Activated CD8-positive, alpha-beta T cell treated with anti-CD3 and anti-CD28 coated beads for 36 hours (primary cell): ENCODE measurements around the gene CMIP. TPM values are rescaled to one million over a fixed set of nuclear protein-coding genes. Genes with fewer than 3 reads are reported as not detected.

ENCODE experiments used
- ATAC-seq: fragments of 200-7000 bp; cut with Tn5 transposase; one replicate; pipeline ENCODE4 v1.10.0; 2021; ENCODE audit warnings: mild to moderate bottlenecking, moderate library complexity
- CTCF ChIA-PET: fragments of 350-600 bp; sonication (Branson Sonifier 250); formaldehyde crosslinking; loops from one replicate; lab custom pipeline; 2021; ENCODE audit warnings: antibody characterized with exemption; lab: Charles Lee
- POLR2A ChIA-PET: fragments of 350-600 bp; sonication (Branson Sonifier 250); formaldehyde crosslinking; loops from one replicate; lab custom pipeline; 2021; ENCODE audit warnings: antibody characterized with exemption; lab: Charles Lee
- DNase-seq: peaks from one replicate; pipeline ENCODE4 v3.0.0-alpha.2; 2020
- H3K27ac Mint-ChIP-seq: one replicate; pipeline ENCODE4 v1.8.0; 2021; ENCODE audit warnings: mild to moderate bottlenecking, mixed read lengths
- H3K27me3 Mint-ChIP-seq: one replicate; pipeline ENCODE4 v1.8.0; 2021; ENCODE audit warnings: mixed read lengths
- H3K36me3 Mint-ChIP-seq: one replicate; pipeline ENCODE4 v1.8.0; 2021; ENCODE audit warnings: low read depth, mixed read lengths
- H3K4me1 Mint-ChIP-seq: one replicate; pipeline ENCODE4 v1.8.0; 2021; ENCODE audit warnings: low read depth, mixed read lengths
- H3K4me3 Mint-ChIP-seq: one replicate; pipeline ENCODE4 v1.8.0; 2021; ENCODE audit warnings: mild to moderate bottlenecking, moderate library complexity, mixed read lengths
- H3K9me3 Mint-ChIP-seq: one replicate; pipeline ENCODE4 v1.8.0; 2021; ENCODE audit warnings: mixed read lengths
- CTCF ChIP-seq: fragments of 200-600 bp; IDR thresholded peaks from one replicate; pipeline ENCODE4 v1.8.0; 2022; ENCODE audit warnings: antibody characterized with exemption, mild to moderate bottlenecking
- intact Hi-C: fragments of 100-400 bp; cut with micrococcal nuclease; formaldehyde crosslinking; loops from one replicate; pipeline ENCODE4 v1.10.0; 2022
- total RNA-seq, 2 experiments: library from RNA; stranded (reverse); gene quantifications; one replicate each; pipeline ENCODE4 v1.2.3, GENCODE V29; 2021

Gene CMIP
- total RNA-seq, 2 experiments from 2014 or later, result 37.6 to 38.5 TPM

DNA sequence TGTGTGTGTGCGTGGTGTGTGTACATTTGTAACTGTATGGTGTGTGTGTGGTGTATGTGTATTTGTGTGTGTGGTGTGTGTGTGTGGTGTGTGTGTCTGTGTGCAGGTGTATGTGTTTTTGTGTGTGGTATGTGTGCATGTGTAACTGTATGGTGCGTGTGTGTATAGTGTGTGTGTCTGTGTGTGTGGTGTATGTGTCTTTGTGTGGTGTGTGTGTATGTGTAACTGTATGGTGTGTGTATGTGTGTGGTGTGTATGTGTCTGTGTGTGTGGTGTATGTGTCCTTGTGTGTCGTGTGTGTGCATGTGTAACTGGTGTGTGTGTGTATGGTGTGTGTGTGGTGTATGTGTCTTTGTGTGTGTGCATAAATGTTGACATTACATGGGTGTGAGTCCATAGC, 170.8 kb downstream of the CMIP start:
- Mint-ChIP-seq H3K9me3 (no peaks in the 10 kb centered on the region), H3K36me3 (peaks cover 6% of the 10 kb centered on the region), H3K4me1 (peaks cover 13% of the 10 kb centered on the region), H3K27me3 (no peaks in the 10 kb centered on the region), H3K4me3 (no peak overlapping the region), H3K27ac (no peak overlapping the region)
- ATAC-seq (no peak), DNase-seq (no peak)
- ChIA-PET POLR2A (interaction anchor here (0.6 to 1.5 kb wide), 4 partner anchors 10 to 48 kb away, joined by 3 to 4 read pairs (median 4); no protein-coding TSS in a partner anchor), CTCF (interaction anchor here (2.1 kb wide), 1 partner anchor 114 kb away, joined by 12 read pairs; no protein-coding TSS in a partner anchor)
- no peak for TF ChIP-seq CTCF
- intact Hi-C loops, result no loop called here

DNA sequence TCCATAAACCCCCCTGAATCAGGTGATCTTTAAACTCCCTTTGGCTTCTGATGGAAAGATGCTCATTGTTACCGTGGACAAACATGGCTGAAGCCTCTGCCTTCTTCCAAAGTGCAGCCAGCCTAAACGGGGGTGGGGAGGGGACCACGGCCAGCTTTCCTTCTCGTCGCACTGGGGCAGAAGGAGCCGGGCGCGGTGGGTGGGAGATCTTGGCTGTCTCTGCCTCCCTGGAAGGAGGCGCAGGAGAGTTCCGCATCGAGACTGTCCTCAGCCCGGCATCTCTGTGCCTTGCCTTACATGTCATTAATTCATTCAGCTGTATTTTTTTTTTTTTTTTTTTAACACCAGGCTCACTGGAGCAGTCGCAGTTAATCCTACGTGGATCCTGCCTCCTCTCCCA, 171.2 kb downstream of the CMIP start:
- peaks cover 6% of the 10 kb centered on the region for H3K36me3 Mint-ChIP-seq
- no peak for TF ChIP-seq CTCF
- ATAC-seq, result no peak

DNA sequence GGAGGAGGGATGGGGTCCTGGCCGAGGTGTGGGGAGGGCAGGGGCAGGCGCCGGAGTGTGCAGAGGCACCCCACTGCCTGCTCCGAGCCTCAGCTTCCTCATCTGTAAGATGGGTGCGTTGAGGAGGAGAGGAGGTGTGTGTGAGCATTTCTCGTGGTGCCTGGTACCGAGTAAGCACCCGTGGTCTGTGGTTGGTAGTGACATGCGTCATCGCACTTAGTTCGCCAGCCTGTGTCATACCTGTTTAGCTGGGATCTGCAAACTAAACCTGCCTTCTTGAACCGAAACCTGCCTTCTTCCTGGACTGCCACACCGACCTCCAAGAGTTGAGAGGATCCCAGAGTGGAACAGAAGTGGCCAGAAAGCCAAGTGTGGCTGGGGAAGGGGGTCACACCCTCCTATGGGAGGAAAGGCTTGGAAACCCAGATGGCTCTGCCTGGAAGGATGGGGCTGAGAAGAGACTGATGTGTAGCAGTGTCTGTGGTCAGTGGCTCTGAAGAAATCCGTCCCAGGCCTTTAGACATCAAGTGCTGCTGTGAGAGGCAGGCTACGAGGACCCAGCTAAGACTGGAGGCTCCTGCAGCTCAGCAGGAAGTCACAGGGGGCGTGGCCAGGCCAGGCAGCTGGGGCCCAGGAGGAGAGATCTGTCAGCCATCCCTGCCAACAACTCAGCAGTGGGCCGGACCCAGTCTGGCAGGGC, 171.9 kb downstream of the CMIP start:
- TF ChIP-seq CTCF, result no peak
- ATAC-seq, result peak; percentile 95
- POLR2A ChIA-PET, result interaction anchor here (0.6 to 1.5 kb wide), 7 partner anchors 9 to 153 kb away, joined by 3 to 5 read pairs (median 4); no protein-coding TSS in a partner anchor
- Mint-ChIP-seq H3K36me3 (peaks cover 6% of the 10 kb centered on the region), H3K9me3 (no peaks in the 10 kb centered on the region), H3K27ac (peak overlapping the region; percentile 90), H3K4me3 (peak overlapping the region; percentile 42), H3K27me3 (no peaks in the 10 kb centered on the region), H3K4me1 (peaks cover 13% of the 10 kb centered on the region)
- intact Hi-C loops, result no loop called here
- peak; percentile 91 for DNase-seq
- CTCF ChIA-PET, result interaction anchor here (0.7 to 2.1 kb wide), 5 partner anchors 9 to 113 kb away, joined by 3 to 12 read pairs (median 4); no protein-coding TSS in a partner anchor

More for the DNA sequence above, 171.2 kb downstream of the CMIP start:
- DNase-seq, result no peak
- Mint-ChIP-seq H3K4me1 (peaks cover 13% of the 10 kb centered on the region), H3K27ac (peak overlapping the region; percentile 90), H3K27me3 (no peaks in the 10 kb centered on the region), H3K4me3 (no peak overlapping the region), H3K9me3 (no peaks in the 10 kb centered on the region)
- POLR2A ChIA-PET, result interaction anchor here (0.6 to 1.5 kb wide), 5 partner anchors 10 to 152 kb away, joined by 3 to 5 read pairs (median 4); no protein-coding TSS in a partner anchor
- CTCF ChIA-PET, result interaction anchor here (1.1 to 2.1 kb wide), 3 partner anchors 10 to 114 kb away, joined by 3 to 12 read pairs (median 4); no protein-coding TSS in a partner anchor
- intact Hi-C loops, result no loop called here

- H3K4me3 Mint-ChIP-seq, result peak overlapping the region; percentile 42
- no peak for ATAC-seq
- intact Hi-C loops, result no loop called here
These were observed 172.4 kb downstream of the CMIP start for GRCh38 chr16:81617021-81617346.

More at GRCh38 chr16:81617021-81617346, 172.4 kb downstream of the CMIP start:
- no peak for TF ChIP-seq CTCF
- no peaks in the 10 kb centered on the region for H3K27me3 Mint-ChIP-seq
- no peaks in the 10 kb centered on the region for H3K9me3 Mint-ChIP-seq
- H3K27ac Mint-ChIP-seq, result peak overlapping the region; percentile 90
- H3K36me3 Mint-ChIP-seq, result peaks cover 6% of the 10 kb centered on the region
- ChIA-PET CTCF (interaction anchor here (0.7 to 2.1 kb wide), 5 partner anchors 8 to 113 kb away, joined by 3 to 12 read pairs (median 4); no protein-coding TSS in a partner anchor), POLR2A (interaction anchor here (0.6 to 1.5 kb wide), 4 partner anchors 13 to 134 kb away, joined by 3 to 4 read pairs (median 4); no protein-coding TSS in a partner anchor)
- DNase-seq, result no peak
- peaks cover 13% of the 10 kb centered on the region for H3K4me1 Mint-ChIP-seq
